ENCODE measurements around the gene GORASP1. TPM values are rescaled to one million over a fixed set of nuclear protein-coding genes. Genes with fewer than 3 reads are reported as not detected.

The GORASP1 gene
- total RNA-seq, 4 donors from 2014 or later: 48.5 to 82.5 (median 76.8) TPM

DNA sequence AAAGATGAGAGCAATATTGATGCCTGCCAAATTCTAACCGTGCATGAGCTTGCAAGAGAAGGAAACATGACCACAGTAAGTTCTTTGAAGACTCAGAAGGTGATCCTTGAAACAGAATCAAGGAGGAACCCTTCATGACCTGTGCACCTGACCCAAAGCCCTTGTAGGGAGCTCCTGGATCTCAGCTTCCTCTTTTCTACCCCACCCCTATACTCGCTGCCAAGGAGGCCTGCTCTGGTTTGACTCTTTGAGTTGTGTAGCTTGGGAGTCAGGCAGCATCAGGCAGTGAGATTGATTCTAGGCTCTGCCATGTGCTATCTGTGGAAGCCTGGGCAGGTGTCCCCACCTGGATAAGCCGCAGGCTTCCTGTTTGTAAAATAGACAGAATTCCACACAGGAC lies 10.7 kb upstream of the GORASP1 start:
- no peaks in the 10 kb centered on the region for H3K9me3 ChIP-seq
- H3K27me3 ChIP-seq: no peaks in the 10 kb centered on the region
- H3K36me3 ChIP-seq: peaks cover 0 to 43% of the 10 kb centered on the region in 2 donors
- H3K4me1 ChIP-seq: no peaks in the 10 kb centered on the region
- TF ChIP-seq POLR2A (IDR thresholded peaks at IDR 0.05) (no peak), POLR2AphosphoS5 (IDR thresholded peaks at IDR 0.05) (no peak), EP300 (IDR thresholded peaks at IDR 0.05) (no peak)
- TF ChIP-seq, protein P1, sequence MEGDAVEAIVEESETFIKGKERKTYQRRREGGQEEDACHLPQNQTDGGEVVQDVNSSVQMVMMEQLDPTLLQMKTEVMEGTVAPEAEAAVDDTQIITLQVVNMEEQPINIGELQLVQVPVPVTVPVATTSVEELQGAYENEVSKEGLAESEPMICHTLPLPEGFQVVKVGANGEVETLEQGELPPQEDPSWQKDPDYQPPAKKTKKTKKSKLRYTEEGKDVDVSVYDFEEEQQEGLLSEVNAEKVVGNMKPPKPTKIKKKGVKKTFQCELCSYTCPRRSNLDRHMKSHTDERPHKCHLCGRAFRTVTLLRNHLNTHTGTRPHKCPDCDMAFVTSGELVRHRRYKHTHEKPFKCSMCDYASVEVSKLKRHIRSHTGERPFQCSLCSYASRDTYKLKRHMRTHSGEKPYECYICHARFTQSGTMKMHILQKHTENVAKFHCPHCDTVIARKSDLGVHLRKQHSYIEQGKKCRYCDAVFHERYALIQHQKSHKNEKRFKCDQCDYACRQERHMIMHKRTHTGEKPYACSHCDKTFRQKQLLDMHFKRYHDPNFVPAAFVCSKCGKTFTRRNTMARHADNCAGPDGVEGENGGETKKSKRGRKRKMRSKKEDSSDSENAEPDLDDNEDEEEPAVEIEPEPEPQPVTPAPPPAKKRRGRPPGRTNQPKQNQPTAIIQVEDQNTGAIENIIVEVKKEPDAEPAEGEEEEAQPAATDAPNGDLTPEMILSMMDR (IDR thresholded peaks at IDR 0.05): no peak
- no peak overlapping the region for H3K4me3 ChIP-seq
- no peak for ATAC-seq
- H3K27ac ChIP-seq: no peak overlapping the region
- WGBS, 2 donors (ENCODE audit: low coverage in 1 of 2): 88 to 92% methylated on average over 1 to 3 of the region's 3 CpGs

DNA sequence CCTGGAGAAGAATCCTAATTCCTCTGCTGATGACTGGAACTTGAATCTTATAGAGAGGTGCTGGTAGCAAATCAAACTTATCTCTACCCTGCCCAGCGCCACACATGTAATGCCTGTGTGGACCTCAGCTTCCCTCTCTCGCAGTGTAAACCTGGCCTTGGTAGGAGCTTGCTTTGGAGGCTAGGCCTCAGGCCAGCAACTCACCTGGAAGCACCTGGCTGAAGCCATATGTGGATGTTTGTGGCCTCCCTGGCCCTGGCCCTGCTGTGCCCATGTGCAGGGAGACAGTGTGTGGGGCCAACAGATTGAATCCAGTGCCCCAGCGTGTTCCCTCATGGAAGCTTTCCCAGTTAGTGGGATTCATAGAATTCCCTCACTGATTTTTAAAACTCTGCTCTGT lies 8.4 kb upstream of the GORASP1 start:
- Histone ChIP-seq H3K4me3 (no peak overlapping the region), H3K27ac (no peak overlapping the region), H3K9me3 (no peaks in the 10 kb centered on the region), H3K27me3 (no peaks in the 10 kb centered on the region), H3K36me3 (peaks cover 0 to 55% of the 10 kb centered on the region in 2 donors), H3K4me1 (no peaks in the 10 kb centered on the region)
- 90 to 100% methylated on average over 1 of the region's 3 CpGs for WGBS, 2 donors (ENCODE audit: low coverage in 1 of 2)
- no peak for ATAC-seq
- TF ChIP-seq, protein P1 (IDR thresholded peaks at IDR 0.05): no peak
- TF ChIP-seq POLR2A (IDR thresholded peaks at IDR 0.05) (no peak), EP300 (IDR thresholded peaks at IDR 0.05) (no peak), POLR2AphosphoS5 (IDR thresholded peaks at IDR 0.05) (no peak)

DNA sequence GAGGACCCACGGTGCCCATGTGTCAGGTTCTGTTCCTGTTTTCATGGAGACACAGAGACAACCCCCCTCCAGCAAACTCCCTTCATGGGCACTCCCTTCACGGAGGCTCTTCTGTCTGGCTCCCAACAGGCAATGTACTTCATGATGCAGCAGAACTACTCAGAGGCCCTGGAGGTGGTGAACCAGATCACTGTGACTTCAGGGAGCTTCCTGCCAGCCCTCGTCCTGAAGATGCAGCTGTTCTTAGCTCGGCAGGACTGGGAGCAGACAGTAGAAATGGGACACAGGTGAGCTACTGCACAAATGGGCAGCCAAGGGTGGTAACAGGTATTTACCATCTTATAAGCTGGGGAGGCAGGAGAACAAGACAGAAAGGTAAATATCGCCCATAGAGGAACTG lies 7.0 kb upstream of the GORASP1 start:
- Histone ChIP-seq H3K27ac (no peak overlapping the region), H3K27me3 (no peaks in the 10 kb centered on the region), H3K9me3 (no peaks in the 10 kb centered on the region), H3K36me3 (peaks cover 0 to 52% of the 10 kb centered on the region in 2 donors), H3K4me1 (no peaks in the 10 kb centered on the region), H3K4me3 (no peak overlapping the region)
- WGBS, 2 donors (ENCODE audit: low coverage in 1 of 2): 100% methylated on average over 1 of the region's 5 CpGs
- no peak for ATAC-seq
- TF ChIP-seq EP300 (IDR thresholded peaks at IDR 0.05): no peak
- no peak for TF ChIP-seq POLR2AphosphoS5 (IDR thresholded peaks at IDR 0.05)
- TF ChIP-seq, protein P1 (IDR thresholded peaks at IDR 0.05): no peak
- TF ChIP-seq POLR2A (IDR thresholded peaks at IDR 0.05): no peak

DNA sequence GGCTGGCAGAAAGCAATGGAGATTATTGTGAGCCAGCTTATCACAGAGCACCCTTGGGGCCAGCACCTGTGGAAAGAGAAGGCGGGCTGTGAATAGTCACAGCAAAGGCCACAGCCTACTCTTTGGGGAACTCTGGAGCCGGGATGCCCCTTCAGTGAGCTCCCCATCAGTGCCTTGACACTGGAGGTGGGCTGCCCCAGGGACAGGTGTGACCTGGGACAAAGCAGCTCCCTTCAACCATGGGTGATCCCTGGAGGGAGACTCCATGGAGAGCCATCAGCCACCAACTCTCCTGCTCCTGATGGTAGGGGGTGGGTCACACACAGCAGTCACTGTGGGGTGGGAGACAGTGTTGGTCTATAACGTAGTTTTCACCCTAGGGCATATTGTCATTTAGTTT lies 5.9 kb upstream of the GORASP1 start:
- H3K4me1 ChIP-seq: peaks cover 0 to 10% (median 3%) of the 10 kb centered on the region in 3 donors
- no peaks in the 10 kb centered on the region for H3K9me3 ChIP-seq
- peaks cover 0 to 41% of the 10 kb centered on the region in 2 donors for H3K36me3 ChIP-seq
- TF ChIP-seq POLR2A (IDR thresholded peaks at IDR 0.05) (no peak), POLR2AphosphoS5 (IDR thresholded peaks at IDR 0.05) (no peak), EP300 (IDR thresholded peaks at IDR 0.05) (no peak)
- TF ChIP-seq, protein P1 (IDR thresholded peaks at IDR 0.05): no peak
- H3K27me3 ChIP-seq: no peaks in the 10 kb centered on the region
- no peak overlapping the region for H3K27ac ChIP-seq
- H3K4me3 ChIP-seq: no peak overlapping the region
- 64% methylated on average over 2 of the region's 3 CpGs; no CpG with 5 or more reads in 1 of the 2 donors for WGBS, 2 donors (ENCODE audit: low coverage in 1 of 2)
- no peak for ATAC-seq

DNA sequence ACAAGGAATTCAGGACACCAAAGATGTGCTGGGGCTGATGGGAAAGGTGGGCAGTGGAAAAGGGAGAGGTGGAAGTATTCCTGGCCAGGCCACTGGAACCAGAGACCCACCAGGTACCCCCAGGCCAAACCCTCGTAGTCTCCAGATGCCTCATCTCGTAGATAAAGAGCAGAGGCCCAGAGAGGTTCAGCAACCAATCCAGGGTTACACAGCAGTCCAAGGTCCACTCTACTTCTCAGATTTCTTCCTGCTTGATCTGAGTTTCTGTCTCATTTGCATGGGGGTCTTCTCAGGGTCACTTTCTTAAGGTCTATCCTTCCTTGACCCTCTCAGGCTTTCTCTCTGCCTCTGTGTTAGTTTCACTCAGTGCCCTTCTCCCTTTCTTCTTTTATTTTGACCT lies 5.1 kb upstream of the GORASP1 start:
- H3K27me3 ChIP-seq: no peaks in the 10 kb centered on the region
- 68 to 90% methylated on average over 2 of the region's 2 CpGs for WGBS, 2 donors (ENCODE audit: low coverage in 1 of 2)
- H3K4me3 ChIP-seq: no peak overlapping the region
- no peak for ATAC-seq
- peaks cover 0 to 33% of the 10 kb centered on the region in 2 donors for H3K36me3 ChIP-seq
- H3K27ac ChIP-seq: no peak overlapping the region
- peaks cover 0 to 15% (median 7%) of the 10 kb centered on the region in 3 donors for H3K4me1 ChIP-seq
- TF ChIP-seq EP300 (IDR thresholded peaks at IDR 0.05) (no peak), POLR2A (IDR thresholded peaks at IDR 0.05) (no peak), POLR2AphosphoS5 (IDR thresholded peaks at IDR 0.05) (no peak)
- TF ChIP-seq, protein P1 (IDR thresholded peaks at IDR 0.05): no peak
- H3K9me3 ChIP-seq: no peaks in the 10 kb centered on the region
